ENCODE data around the gene DCAF6. TPM values are rescaled to one million over a fixed set of nuclear protein-coding genes. Genes with fewer than 3 reads are reported as not detected.

Gene DCAF6
- total RNA-seq, 2 experiments from 2014 or later, result 23.2 to 30.6 TPM

GRCh38 chr1:167922611-167923074 lies 13.8 kb upstream of the DCAF6 start:
- H4K20me1 ChIP-seq (ENCODE audit: insufficient read depth, low read length), result no peaks in the 10 kb centered on the region
- H3K4me1 ChIP-seq (ENCODE audit: insufficient read depth, low read length, poor library complexity, severe bottlenecking), result peaks cover 12% of the 10 kb centered on the region
- H3K4me3 ChIP-seq (ENCODE audit: low read depth, low read length, poor library complexity, severe bottlenecking), result no peak overlapping the region
- no peaks in the 10 kb centered on the region for H3K9me2 ChIP-seq (ENCODE audit: insufficient read depth, low read length)
- CTCF ChIA-PET (ENCODE audit: unreplicated experiment), result interaction anchor here (0.6 to 1.1 kb wide), 2 partner anchors 8 to 169 kb away, joined by 3 to 4 read pairs; no protein-coding TSS in a partner anchor
- BruUV-seq (replicated peaks), result no TSS peak
- intact Hi-C loops (cut with micrococcal nuclease; ENCODE audit: unreplicated experiment), result no loop called here
- no peak for TF ChIP-seq EZH2phosphoT487 (IDR thresholded peaks at IDR 0.05; ENCODE audit: borderline replicate concordance, low read depth, low read length)
- no peak for TF ChIP-seq CTCF (conservative IDR thresholded peaks at IDR 0.05; ENCODE audit: low read length)
- DNase-seq (ENCODE audit: low spot score), result no peak
- H3K4me2 ChIP-seq (ENCODE audit: low read length), result no peak overlapping the region
- POLR2A ChIA-PET, result interaction anchor here (1.4 kb wide), 1 partner anchor 10 kb away, joined by 6 read pairs; no protein-coding TSS in a partner anchor
- H3K36me3 ChIP-seq (ENCODE audit: insufficient read depth, low read length), result peaks cover 21% of the 10 kb centered on the region
- H3K79me2 ChIP-seq (ENCODE audit: insufficient read depth, low read depth, low read length), result peaks cover 13% of the 10 kb centered on the region; the same call in 1 of the 2 replicates
- H3K9me3 ChIP-seq (ENCODE audit: low read length), result no peaks in the 10 kb centered on the region
- no peak overlapping the region for H3K27ac ChIP-seq (ENCODE audit: low read depth, low read length, poor library complexity, severe bottlenecking)
- H2AFZ ChIP-seq (ENCODE audit: low read length), result no peak overlapping the region

GRCh38 chr1:167923324-167924056 lies 13.0 kb upstream of the DCAF6 start:
- Histone ChIP-seq H3K79me2 (ENCODE audit: insufficient read depth, low read depth, low read length) (peaks cover 20% of the 10 kb centered on the region; the same call in 1 of the 2 replicates), H3K4me2 (ENCODE audit: low read length) (no peak overlapping the region), H2AFZ (ENCODE audit: low read length) (no peak overlapping the region), H3K9me2 (ENCODE audit: insufficient read depth, low read length) (no peaks in the 10 kb centered on the region), H3K36me3 (ENCODE audit: insufficient read depth, low read length) (peaks cover 16% of the 10 kb centered on the region), H3K4me3 (ENCODE audit: low read depth, low read length, poor library complexity, severe bottlenecking) (no peak overlapping the region), H4K20me1 (ENCODE audit: insufficient read depth, low read length) (no peaks in the 10 kb centered on the region), H3K27ac (ENCODE audit: low read depth, low read length, poor library complexity, severe bottlenecking) (no peak overlapping the region), H3K9me3 (ENCODE audit: low read length) (no peaks in the 10 kb centered on the region), H3K4me1 (ENCODE audit: insufficient read depth, low read length, poor library complexity, severe bottlenecking) (peaks cover 14% of the 10 kb centered on the region)
- CTCF ChIA-PET (ENCODE audit: unreplicated experiment), result no interaction called here
- intact Hi-C loops (cut with micrococcal nuclease; ENCODE audit: unreplicated experiment), result no loop called here
- DNase-seq (ENCODE audit: low spot score), result no peak
- POLR2A ChIA-PET, result interaction anchor here (0.6 kb wide), 1 partner anchor 142 kb away, joined by 3 read pairs; no protein-coding TSS in a partner anchor
- TF ChIP-seq EZH2phosphoT487 (IDR thresholded peaks at IDR 0.05; ENCODE audit: borderline replicate concordance, low read depth, low read length) (no peak), CTCF (conservative IDR thresholded peaks at IDR 0.05; ENCODE audit: low read length) (no peak)
- no TSS peak for BruUV-seq (replicated peaks)

GRCh38 chr1:167924102-167924501 lies 12.4 kb upstream of the DCAF6 start:
- H3K9me3 ChIP-seq (ENCODE audit: low read length), result no peaks in the 10 kb centered on the region
- BruUV-seq (replicated peaks), result no TSS peak
- peaks cover 16% of the 10 kb centered on the region for H3K36me3 ChIP-seq (ENCODE audit: insufficient read depth, low read length)
- H4K20me1 ChIP-seq (ENCODE audit: insufficient read depth, low read length), result no peaks in the 10 kb centered on the region
- ChIA-PET POLR2A (interaction anchor here (0.6 to 0.7 kb wide), 3 partner anchors 10 to 142 kb away, joined by 3 read pairs; no protein-coding TSS in a partner anchor), CTCF (ENCODE audit: unreplicated experiment) (no interaction called here)
- no peak overlapping the region for H3K27ac ChIP-seq (ENCODE audit: low read depth, low read length, poor library complexity, severe bottlenecking)
- H3K4me1 ChIP-seq (ENCODE audit: insufficient read depth, low read length, poor library complexity, severe bottlenecking), result peaks cover 14% of the 10 kb centered on the region
- no peak overlapping the region for H2AFZ ChIP-seq (ENCODE audit: low read length)
- H3K4me3 ChIP-seq (ENCODE audit: low read depth, low read length, poor library complexity, severe bottlenecking), result no peak overlapping the region
- DNase-seq (ENCODE audit: low spot score), result no peak
- H3K4me2 ChIP-seq (ENCODE audit: low read length), result no peak overlapping the region
- peaks cover 24% of the 10 kb centered on the region; the same call in 1 of the 2 replicates for H3K79me2 ChIP-seq (ENCODE audit: insufficient read depth, low read depth, low read length)
- no peak for TF ChIP-seq CTCF (conservative IDR thresholded peaks at IDR 0.05; ENCODE audit: low read length)
- no peak for TF ChIP-seq EZH2phosphoT487 (IDR thresholded peaks at IDR 0.05; ENCODE audit: borderline replicate concordance, low read depth, low read length)
- intact Hi-C loops (cut with micrococcal nuclease; ENCODE audit: unreplicated experiment), result no loop called here
- no peaks in the 10 kb centered on the region for H3K9me2 ChIP-seq (ENCODE audit: insufficient read depth, low read length)
